ENCODE results near the gene DYNLT2. TPM values are rescaled to one million over a fixed set of nuclear protein-coding genes. Genes with fewer than 3 reads are reported as not detected.

Gene DYNLT2
- polyA plus RNA-seq, 12 donors: 2.3 to 5.1 (median 3.2) TPM; not detected in 1

- DNase-seq: no peak
Measured at GRCh38 chr6:169738976-169739529, 12.3 kb downstream of the DYNLT2 start.

DNA sequence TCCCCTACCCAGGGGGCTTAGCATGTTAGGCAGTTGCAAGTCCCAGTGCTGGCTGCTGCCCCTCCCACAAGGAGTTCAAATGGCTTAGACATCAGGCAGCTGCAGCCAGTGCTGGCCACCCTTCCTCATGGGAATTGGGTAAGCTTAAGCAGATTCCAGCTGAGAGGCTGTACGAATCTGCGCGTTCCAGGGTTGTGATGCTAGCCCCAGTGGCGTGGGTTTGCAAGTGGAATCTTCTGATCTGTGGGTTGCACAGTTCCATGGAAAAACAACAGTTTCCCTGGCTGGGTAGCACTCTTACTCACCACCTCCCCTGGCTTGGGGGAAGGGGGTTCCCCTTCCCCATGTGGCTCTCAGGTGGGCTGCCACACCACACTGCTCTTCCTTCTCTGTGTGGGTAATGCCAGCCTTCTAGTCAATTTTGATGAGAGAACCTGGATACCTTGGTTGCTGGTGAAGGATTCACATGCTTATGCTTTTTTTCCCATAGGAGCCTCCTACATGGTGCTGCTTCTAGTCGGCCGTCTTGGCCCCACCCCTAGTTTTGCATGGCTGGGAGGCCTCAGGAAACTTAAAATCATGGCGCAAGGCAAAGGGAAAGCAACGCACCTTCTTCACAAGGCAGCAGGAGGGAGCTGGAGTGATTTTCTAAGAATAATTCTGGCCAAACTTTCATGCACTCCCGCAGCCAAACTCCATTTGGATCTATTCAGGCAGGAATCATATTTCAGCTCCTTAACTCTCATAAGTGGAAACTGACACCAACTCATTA, 13.0 kb downstream of the DYNLT2 start:
- DNase-seq: no peak

- no peak for DNase-seq
Measured at GRCh38 chr6:169729961-169730360, 21.4 kb downstream of the DYNLT2 start.

DNA sequence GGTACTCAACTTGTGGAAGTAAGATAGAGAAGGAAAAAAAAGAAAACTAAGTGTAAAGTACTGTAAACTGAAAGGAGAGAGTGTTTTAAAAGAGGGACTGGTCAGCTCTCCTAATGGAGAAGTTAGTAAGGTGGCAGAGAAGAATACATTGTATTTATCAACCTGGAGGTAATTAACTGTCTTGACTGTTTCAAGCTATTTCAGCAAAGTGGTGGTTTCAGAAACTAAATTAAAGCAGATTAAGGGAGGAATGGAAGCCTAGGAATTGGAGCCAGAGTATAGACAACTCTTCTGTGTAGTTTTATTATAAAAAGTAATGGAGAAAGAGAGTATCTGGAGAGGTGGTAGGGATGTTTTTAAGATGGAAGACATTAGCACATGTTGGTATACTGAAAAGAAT, 24.4 kb downstream of the DYNLT2 start:
- no peak for DNase-seq

DNA sequence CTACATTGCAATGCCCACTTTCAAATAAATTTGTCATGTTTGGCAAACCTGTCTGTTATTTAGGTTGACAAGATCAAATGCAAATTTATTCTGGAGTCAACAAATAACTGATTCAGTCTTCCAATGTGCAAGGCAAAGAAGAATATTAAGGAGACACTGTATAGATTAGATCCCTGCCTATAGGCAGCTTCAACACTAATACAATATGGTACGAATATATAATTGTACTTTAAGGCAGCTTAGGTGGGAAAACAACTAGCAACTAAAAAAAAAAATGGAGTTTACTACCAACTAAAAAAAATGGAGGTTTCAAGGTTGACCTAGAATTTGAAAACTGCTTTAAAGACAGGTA, 25.3 kb downstream of the DYNLT2 start:
- no peak for DNase-seq

GRCh38 chr6:169725125-169726048, 26.0 kb downstream of the DYNLT2 start:
- DNase-seq: no peak

- DNase-seq: peak; percentile 66
Measured at GRCh38 chr6:169724494-169725124, 26.8 kb downstream of the DYNLT2 start, which contains the start of gene PHF10. Gene PHF10, minus strand, starts transcription at chr6:169724500. Its CDS starts 569 bp downstream, at chr6:169723931.

DNA sequence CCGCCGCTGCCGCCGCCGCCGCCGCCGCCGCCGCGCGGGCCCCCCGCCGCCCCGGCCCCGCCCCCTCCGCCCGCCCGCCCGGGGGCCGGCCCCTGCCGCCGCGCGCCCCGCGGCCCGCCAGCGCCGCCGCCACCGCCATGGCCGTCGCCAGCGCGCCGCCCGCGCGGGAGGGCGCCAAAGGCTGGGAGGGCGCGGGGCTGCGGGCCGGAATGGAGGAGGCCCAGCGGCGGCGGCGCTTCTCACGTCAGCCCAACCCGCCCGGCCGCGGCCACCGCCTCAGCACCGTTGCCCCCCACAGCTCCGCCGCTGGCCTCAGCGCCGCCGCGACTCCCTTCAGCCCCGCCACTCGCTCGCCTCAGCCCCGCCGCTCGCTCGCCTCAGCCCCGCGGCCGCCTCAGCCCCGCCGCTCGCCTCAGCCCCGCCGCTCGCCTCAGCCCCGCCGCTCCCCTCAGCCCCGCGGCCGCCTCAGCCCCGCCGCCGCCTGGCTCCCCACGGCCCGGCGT, 27.3 kb downstream of the DYNLT2 start:
- DNase-seq: no peak

DNA sequence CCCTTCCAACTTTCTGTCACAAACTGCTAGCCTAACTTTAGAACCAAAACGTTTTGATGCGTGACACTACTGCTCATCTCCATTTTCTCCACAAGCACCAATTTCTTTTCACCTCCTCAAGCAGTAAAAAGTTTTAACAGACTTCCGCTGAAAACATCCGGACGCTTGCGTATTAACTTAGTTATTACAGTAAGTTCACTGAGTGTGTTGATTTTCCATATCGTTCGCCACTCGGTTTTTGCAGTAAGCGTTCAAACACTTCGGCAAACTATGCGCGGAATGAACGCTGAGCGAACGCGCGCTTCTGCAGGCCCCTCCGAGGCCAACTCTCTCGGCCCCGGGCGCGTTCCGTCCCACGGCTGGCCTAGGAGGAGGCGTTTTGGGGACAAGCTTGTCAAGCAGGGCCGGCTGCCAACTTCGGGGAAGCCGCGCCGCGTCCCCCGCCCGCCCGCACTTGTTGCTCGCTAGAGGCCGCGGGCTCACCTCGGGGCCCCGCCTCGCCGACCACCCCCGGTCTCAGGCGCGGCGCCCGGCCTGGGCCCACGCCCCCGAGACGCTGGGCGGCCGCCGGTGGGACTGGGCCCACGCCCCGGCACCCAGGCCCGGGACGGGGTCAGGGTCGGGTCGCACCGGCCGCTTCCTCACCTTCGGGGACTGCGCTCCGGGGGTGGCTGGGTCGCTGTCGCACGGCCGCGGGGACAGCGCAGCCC, 28.0 kb downstream of the DYNLT2 start:
- DNase-seq: peak; percentile 73

GRCh38 chr6:169722362-169723199, 28.8 kb downstream of the DYNLT2 start:
- DNase-seq: peak; percentile 40

DNA sequence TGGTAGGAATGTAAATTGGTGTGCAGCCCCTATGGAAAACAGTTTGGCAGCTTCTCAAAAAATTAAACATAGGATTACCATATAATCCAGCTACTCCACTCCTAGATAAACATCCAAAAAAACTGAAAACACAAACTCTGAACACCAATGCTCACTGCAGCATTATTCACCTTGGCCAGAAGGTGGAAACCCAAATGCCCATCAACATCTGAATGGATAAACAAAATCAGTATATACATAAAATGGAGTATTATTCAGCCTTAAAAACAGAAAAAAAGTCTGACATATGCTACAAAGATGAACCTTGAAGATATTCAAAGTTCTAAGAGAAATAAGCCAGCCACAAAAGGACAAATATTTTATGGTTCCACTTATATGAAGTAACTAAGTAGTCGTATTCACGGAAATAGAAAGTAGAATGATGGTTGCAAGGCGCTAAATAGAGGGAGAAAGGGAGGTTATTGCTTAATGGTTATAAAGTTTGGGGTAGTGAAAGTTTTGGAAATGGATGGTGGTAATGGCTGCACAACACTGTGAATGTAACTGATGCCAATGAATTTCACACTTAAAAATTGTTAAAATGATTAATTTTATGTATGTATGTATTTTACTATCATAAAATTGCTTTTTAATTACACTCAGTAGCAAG, 31.0 kb downstream of the DYNLT2 start:
- DNase-seq: no peak

- no peak for DNase-seq
Measured at GRCh38 chr6:169719117-169719516, 32.3 kb downstream of the DYNLT2 start.

DNA sequence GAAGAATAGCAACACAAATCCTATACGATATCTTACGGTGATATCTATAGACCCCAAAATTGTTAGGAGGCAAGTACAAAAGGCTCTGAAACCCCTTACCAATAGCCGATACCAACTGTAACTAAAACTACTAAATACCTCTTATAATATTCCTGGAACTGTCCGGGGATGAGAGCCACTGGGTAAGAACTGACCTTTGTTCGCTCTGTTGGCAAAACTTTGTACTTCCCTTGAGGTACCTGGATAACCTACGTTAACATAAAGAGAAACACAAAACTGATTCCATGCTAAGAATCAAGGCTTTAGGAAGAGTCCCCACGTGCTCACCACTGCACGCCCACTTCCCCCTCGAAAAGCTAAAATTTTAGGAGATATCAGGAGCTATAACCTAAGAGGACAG, 36.8 kb downstream of the DYNLT2 start:
- DNase-seq: no peak

- DNase-seq: no peak
Measured at GRCh38 chr6:169714178-169714577, 37.2 kb downstream of the DYNLT2 start.

GRCh38 chr6:169710009-169710408, 41.4 kb downstream of the DYNLT2 start:
- no peak for DNase-seq

GRCh38 chr6:169709293-169709692, 42.1 kb downstream of the DYNLT2 start:
- DNase-seq: no peak

GRCh38 chr6:169707772-169708171, 43.6 kb downstream of the DYNLT2 start:
- no peak for DNase-seq

DNA sequence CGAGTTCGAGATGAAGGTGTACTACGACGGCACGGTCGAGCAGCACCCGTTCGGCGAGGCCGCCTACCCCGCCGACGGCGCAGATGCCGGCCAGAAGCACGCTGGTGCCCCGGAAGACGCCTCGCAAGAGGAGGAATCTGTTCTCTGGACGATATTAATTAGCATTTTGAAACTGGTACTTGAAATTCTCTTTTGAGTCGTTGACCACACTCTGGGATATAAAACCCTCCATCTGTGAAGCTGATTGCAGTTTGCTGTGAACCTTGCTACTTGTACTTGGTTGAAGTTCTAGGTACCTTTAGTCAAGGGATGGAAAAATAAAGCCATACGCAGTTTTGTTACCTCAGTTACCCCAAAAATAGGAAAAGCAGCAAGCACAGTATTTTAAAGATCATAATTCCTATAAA, 48.5 kb downstream of the DYNLT2 start:
- no peak for DNase-seq

DNA sequence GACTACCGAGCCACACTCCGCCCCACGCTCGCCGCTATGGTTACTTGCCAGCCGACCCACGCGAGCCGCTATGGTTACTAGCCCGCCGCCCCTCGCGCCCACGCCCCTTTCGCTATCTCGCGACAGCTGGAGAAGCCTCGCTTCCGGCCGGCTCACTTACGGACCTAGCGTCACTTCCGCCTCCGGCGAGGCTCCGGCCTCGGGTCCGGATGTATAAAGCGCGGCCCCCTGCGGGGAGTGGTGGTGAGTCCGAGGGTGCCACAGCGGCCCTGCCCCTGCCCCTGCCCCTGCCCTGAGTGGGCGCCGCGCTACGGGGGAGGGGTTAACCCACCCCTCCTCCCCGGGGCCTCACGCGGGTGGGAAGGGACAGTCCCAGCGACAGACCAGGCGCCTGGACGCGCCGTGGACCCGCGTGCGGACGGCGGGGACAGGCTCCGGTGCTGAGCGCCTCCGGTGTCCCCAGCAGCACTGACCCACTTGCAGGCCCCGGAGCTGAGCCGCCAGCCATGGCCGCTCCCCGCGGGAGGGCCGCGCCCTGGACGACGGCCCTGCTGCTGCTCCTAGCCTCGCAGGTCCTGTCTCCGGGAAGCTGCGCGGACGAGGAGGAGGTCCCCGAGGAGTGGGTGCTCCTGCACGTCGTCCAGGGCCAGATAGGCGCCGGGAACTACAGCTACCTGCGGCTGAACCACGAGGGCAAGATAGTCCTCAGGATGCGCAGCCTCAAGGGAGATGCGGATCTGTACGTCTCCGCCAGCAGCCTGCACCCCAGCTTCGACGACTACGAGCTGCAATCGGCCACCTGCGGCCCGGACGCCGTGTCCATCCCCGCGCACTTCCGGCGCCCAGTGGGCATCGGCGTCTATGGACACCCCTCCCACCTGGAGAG, 49.2 kb downstream of the DYNLT2 start, which contains the start of the genes C6orf120 and WDR27:
Gene C6orf120, plus strand, starts transcription at position 173 of the 886 bp plus-strand sequence. Its CDS starts 334 bp downstream, at position 507.
Gene WDR27, minus strand, starts transcription at position 76 of the 886 bp plus-strand sequence. CDS start 13,024 bp downstream, outside the sequence.
- peak; percentile 96 for DNase-seq
